Measurements from ENCODE around the gene ERGIC1.
"Not testable (repeated sequence)": the region's sequence is repeated elsewhere in the genome, so short reads cannot be mapped to it uniquely, and the experiment has no call there.

ERGIC1 gene

GRCh38 chr5:172833686-172834414 is at the start of gene ERGIC1:
ERGIC1 (plus strand) TSS chr5:172834251; CDS start chr5:172834414, 163 bp downstream.
- FAIRE-seq, result no peak

- no peak for FAIRE-seq
These were observed 48.5 kb upstream of the ERGIC1 start for GRCh38 chr5:172785429-172786088.

GRCh38 chr5:172786736-172787462 is 47.2 kb upstream of the ERGIC1 start:
- FAIRE-seq, result no peak

GRCh38 chr5:172787538-172787937 is 46.5 kb upstream of the ERGIC1 start:
- FAIRE-seq, result not testable (repeated sequence)

- FAIRE-seq, result no peak
These were observed 45.0 kb upstream of the ERGIC1 start for GRCh38 chr5:172788771-172789686.

- no peak for FAIRE-seq
These were observed 44.2 kb upstream of the ERGIC1 start for GRCh38 chr5:172789687-172790495.

GRCh38 chr5:172790496-172790889 is 43.6 kb upstream of the ERGIC1 start:
- no peak for FAIRE-seq

GRCh38 chr5:172791286-172791685 is 42.8 kb upstream of the ERGIC1 start:
- FAIRE-seq, result no peak

GRCh38 chr5:172791726-172792445 is 42.2 kb upstream of the ERGIC1 start:
- FAIRE-seq, result no peak

- no peak for FAIRE-seq
These were observed 41.1 kb upstream of the ERGIC1 start for GRCh38 chr5:172792701-172793570.

GRCh38 chr5:172793577-172794488 is 40.2 kb upstream of the ERGIC1 start:
- FAIRE-seq, result no peak

GRCh38 chr5:172795318-172795977 is 38.6 kb upstream of the ERGIC1 start:
- FAIRE-seq, result peak; percentile 89

GRCh38 chr5:172796306-172796705 is 37.7 kb upstream of the ERGIC1 start:
- no peak for FAIRE-seq

- FAIRE-seq, result no peak
These were observed 36.3 kb upstream of the ERGIC1 start for GRCh38 chr5:172797771-172798191.

GRCh38 chr5:172798422-172799215 is 35.4 kb upstream of the ERGIC1 start:
- no peak for FAIRE-seq

GRCh38 chr5:172799416-172799815 is 34.6 kb upstream of the ERGIC1 start:
- no peak for FAIRE-seq

- no peak for FAIRE-seq
These were observed 33.9 kb upstream of the ERGIC1 start for GRCh38 chr5:172800088-172800551.
